Midbrain (tissue), 1 donor: Measurements from ENCODE around the gene ACTL6B.

Experiments used
- DNase-seq: peaks from one replicate; lab custom pipeline; 2025; lab: John Stamatoyannopoulos, UW

ACTL6B gene

DNA sequence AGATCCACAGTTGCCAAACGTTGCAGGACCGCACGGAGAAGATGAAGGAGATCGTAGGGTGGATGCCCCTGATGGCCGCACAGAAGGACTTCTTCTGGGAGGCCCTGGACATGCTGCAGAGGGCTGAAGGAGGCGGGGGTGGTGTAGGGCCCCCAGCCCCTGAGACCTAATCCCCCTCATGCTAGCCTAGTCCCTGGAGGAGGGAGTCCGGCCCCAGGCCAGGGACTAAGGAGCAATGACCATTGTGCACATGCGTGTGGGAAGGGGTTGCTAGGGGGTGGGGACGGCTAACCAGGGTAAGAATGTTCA, 55.6 kb downstream of the ACTL6B start:
- DNase-seq = no peak

DNA sequence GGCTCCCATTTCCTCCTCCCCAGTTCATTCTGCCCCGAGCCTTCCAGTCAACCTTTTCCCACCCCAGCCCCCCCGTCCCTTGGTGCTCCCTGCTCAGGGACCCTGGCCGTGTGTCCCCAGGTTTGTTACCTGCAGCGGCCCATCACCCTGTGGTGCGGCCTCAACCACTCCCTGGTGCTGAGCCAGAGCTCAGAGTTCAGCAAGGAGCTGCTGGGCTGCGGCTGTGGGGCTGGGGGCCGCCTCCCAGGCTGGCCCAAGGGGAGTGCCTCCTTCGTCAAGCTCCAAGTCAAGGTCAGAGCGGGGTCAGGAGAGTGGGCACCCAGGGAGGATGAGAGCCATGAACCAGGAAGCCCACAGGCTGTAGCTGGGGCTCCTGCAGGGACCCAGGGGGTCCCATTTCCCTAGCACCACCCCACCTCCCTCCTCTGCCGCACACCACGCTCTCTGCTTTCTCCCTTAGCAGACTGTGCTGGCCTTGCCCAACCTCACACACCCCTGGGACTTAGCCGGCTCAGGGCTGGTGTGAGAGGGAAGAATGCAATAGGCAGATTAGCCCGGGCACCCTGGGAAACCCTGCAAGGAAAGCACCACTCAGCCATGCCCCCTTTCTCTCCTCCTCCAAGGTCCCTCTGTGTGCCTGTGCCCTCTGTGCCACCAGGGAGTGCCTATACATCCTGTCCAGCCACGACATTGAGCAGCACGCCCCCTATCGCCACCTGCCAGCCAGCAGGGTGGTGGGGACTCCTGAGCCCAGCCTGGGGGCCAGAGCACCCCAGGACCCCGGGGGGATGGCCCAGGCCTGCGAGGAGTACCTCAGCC, 56.1 kb downstream of the ACTL6B start:
- no peak for DNase-seq

DNA sequence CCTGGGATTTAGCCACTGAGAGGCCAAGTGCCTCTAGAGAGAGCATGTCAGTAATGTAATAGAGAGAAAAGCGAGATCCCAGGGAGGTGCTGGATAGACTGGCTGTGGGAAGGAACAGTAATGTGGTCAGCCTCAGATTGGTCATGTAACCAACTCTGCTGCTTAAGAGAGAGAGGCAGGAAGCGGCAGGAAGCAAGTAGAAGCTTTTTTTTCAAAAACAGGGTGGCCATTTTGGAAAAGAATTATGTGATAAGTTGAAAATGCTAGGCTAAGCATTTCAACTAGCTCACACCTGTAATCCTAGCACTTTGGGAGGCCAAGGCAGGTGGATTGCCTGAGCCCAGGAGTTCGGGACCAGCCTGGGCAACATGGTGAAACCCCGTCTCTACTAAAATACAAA, 57.8 kb downstream of the ACTL6B start:
- DNase-seq = no peak

DNA sequence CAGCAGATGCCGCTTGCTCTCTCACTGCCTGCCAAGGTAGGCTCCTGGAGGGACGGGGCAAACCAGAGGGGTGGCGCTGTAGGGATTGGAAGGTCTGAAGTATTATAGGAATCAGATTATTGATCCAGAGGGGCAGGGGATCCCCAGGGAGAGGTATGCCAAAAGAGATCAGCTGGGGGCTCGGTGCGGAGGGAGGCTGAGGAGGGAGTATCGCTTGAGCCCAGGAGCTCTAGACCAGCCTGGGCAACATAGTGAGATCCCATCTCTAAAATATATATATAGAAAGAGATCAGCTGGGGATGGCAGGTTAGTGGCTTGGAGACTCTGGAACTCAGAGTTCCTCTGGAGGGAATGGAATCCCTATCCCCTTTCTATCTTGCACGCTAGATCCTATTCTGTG, 61.1 kb downstream of the ACTL6B start:
- DNase-seq = no peak
